ENCODE data around the gene FHL2.
"Not testable (repeated sequence)": the region's sequence is repeated elsewhere in the genome, so short reads cannot be mapped to it uniquely, and the experiment has no call there.

FHL2 gene

GRCh38 chr2:105336786-105337121 lies 62.1 kb downstream of the FHL2 start:
- no peak for DNase-seq

DNA sequence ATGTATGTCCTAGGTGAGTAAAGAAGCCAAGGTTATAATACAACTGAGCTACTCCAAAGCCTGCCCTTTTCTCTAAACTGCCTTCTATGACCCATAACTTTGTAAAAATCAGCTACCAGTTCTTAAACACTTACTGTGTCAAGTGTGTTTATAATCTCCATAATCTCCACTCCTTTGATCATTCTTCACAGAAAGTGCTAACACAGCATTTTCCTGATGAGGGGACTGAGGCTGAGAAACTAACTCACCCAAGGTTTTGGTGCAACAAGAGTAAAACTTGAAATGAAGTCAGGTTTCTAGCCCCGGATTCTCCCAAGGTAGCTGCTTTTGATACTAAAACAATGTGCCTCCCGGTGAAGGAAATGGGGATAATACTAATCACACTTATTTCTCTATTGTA lies 63.4 kb downstream of the FHL2 start:
- DNase-seq: no peak

- no peak for DNase-seq
Observed at GRCh38 chr2:105334211-105334610, 64.6 kb downstream of the FHL2 start.

- no peak for DNase-seq
Observed at GRCh38 chr2:105330681-105331375, 68.0 kb downstream of the FHL2 start.

- peak; percentile 31 to 52 for DNase-seq
Observed at GRCh38 chr2:105329561-105330495, 69.0 kb downstream of the FHL2 start, which contains the start of gene TGFBRAP1. TSS of gene TGFBRAP1 (minus strand) at chr2:105329735. CDS start at chr2:105308301, 21,434 bp downstream.

DNA sequence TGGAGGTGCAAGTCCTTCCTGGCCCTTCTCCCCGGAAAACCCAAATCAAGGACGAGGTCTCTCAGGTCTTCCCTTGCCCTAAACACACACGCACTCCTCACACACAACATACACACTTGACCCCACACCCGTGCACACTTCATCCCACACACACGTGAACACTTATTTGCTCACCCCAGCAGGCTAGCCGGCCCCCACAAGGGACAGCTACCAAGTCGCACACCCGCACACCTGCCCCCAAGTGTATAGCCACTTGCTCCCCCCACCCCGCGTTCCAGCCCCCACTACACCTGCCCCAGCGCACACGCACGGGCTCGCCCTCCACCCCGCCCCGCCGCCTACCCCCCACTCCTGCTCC lies 69.7 kb downstream of the FHL2 start:
- DNase-seq: peak; percentile 11 to 16

DNA sequence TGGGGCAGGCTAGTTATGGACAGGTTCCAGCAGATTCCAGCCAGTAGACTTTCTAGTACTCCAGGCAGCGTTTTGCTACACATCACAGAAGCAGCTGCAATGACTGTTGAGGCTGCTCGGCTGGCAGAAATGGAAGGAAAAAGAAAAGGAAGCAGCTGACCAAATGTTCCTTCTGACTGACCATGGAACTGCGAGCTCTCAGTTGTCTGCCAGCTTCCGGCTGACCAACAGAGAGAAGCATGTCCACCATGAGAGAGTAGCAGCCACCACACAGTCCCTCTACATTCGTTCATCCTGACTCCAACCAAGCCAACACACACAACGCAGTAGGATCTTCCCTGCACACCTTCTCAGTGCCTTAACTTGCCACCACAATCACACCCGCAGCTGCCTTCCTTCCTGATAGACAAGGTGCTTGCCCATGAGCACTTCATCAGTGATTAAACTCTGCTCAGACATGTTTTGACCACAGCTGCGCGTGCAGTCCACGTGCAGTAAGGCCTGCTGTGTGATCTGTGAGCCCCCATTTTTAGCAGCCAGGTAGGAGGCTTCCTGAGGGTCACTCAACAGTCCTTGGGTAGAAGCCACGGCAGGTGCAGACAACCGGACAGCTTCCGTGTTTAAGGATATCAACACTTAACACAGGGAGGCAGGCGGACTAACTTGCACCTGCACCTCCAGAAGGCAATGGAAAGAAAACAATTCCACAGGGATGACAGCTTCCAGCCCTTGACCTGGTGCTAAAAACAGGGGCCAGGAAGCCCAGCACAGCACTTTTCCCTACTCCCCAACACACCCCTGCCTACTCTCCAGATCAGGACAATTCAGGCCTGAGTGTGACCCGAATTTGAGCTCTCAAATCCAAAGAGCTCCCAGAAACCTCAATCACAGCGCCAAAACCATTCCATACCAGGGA lies 70.3 kb downstream of the FHL2 start:
- peak; percentile 12 to 28 for DNase-seq

- DNase-seq: no peak
Observed at GRCh38 chr2:105327690-105328089, 71.2 kb downstream of the FHL2 start.

DNA sequence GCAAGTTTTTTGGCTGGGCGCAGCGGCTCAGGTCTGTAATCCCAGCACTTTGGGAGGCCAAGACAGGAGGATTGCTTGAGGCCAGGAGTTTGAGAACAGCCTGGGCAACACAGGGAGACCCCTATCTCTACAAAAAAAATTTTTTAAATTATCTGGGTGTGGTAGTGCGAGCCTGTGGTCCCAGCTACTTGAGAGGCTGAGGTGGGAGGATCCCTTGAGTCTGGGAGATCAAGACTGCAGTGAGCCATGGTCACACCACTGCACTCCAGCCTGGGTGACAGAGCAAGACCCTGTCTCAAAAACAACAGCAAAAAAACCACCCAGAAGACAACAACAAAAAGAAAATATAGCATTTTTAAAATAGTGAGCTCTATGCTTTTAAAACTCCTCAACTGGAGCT lies 71.6 kb downstream of the FHL2 start:
- DNase-seq: not testable (repeated sequence)

- no peak for DNase-seq
Observed at GRCh38 chr2:105325389-105325963, 73.4 kb downstream of the FHL2 start.

DNA sequence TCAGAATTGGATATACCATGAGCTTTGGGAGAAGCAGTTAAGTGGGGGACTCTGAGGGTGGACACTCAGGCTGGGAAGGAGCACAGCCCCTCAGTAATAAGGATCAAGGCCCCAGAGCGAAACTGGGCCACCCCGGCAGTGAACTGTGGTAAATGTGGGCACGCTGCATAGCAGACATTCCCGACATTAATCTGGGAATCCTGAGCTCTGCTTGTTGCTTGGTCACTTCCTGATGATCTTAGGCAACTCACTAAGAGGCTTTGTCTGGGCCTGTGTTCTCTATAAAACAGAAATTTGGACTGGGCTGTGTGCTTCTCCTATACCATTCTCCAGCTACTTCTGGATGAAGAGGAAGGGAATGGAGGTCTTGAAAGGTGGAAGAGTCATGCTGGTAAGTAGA lies 74.1 kb downstream of the FHL2 start:
- no peak for DNase-seq

DNA sequence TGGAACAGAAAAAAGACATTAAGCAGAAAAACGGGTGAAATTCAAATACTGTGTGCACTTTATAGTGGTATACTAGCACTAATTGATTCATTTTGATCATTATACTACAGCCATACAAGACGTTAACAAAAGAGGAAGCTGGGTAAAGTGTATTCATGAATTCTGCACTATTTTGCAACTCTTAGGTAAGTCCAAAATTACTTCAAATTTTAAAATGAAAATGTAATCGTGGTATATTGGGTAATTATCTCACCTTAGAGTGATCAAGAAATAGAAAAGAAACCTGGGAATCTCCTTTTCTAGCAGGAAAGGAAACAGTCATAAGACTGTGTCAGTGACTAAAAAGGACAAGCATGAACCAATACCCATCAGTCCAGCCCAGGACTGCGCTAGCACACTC lies 74.8 kb downstream of the FHL2 start:
- DNase-seq: no peak

DNA sequence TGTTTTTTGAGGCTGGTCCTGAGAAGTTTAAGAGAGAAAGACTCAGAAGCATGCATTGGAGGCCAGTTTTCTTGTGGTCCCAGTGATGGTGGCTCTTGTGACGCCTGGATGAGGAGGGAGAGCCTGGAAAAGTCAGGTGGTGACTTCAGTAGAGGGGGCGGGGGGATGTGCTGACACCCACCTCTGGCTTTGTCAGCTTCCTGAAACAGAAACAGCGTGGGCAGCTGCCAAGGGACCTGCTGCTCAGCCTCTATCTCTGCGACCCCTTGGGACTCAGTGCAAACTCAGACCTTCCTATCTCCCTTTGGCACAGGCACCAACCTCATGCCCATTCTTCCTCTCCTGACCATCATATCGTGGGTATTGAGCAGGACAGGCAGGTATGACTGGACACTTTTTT lies 75.7 kb downstream of the FHL2 start:
- no peak for DNase-seq

DNA sequence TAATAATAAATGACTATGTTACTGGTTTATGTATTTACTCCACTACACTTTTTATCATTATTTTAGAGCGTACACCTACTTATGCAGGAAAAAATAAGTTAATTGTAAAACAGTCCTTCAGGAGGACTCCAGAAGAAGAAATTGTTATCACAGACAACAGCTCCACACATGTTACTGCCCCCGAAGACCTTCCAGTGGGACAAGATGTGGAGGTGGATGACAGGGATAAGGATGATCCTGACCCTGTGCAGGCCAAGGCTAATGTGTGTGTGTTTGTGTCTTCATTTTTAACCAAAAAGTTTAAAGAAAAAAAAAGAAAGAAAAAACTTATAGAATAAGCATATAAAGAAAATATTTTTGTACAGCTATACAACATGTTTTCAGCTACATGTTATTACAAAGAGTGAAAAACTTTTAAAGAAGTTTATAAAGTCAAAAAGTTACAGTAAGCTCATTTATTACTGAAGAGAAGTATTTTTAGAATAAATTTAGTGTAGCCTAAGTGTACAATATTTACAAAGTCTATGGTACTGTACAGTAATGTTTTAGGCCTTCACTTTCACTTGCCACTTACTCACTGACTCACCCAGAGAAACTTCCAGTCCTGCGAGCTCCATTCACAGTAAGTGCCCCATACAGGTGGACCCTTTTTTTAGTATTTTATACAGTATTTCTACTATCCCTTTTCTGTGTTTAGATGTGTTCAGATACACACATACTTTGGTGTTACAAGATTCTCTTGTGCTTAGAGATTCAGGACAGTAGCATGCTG lies 76.8 kb downstream of the FHL2 start:
- no peak for DNase-seq

DNA sequence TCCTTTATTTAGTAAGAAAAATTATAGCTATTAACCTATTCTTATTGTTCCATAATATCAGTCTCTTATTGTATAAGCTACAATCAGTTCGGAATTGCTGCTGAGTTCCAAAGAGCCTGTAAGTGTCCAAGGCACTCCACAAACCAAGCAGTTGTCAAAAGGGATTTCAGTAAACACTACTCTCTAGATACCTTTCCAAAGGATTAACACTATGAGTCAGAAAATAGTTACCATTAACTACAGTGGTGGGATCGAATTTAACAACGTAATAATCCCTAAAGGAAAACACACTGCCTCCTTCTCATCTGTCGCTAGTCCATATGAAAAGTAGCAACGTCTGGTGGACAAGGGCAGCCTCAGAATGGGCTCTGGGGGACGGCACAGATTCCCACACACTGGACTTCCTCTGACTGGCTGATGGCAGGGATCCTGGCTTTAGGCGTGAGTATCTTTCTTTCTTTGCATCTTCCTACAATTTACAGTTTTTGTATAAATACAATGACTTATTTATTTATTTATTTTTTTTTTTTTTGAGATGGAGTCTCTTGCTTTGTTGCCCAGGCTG lies 78.1 kb downstream of the FHL2 start:
- DNase-seq: no peak

DNA sequence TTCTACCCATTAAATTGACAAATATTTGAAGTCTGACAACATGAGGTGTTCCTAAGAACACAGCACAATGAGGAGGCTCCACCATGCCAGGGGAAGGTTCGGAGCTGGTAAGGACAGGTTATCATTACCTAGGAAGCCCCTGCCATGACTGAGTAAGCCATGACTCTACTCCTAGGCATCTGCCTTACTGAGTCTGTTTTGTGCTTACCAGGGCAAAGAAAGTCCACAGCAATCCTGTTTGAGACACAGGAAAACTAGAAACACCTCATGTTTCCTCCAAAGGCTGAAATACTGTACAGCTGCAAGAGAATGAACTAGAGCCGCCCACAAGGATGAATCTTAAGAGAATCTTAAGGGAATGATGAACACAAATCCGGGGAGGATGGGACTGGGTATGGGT lies 80.9 kb downstream of the FHL2 start:
- DNase-seq: no peak

- no peak for DNase-seq
Observed at GRCh38 chr2:105315314-105315713, 83.5 kb downstream of the FHL2 start.

GRCh38 chr2:105313877-105314276 lies 85.0 kb downstream of the FHL2 start:
- DNase-seq: no peak
